GM12864 (cell line): Measurements from ENCODE around the gene USP22.

Experiments
- DNase-seq: peaks from one replicate; pipeline ENCODE4 v3.0.0-alpha.2; 2011; ENCODE audit warnings: low read depth
- H3K4me3 ChIP-seq: 2 replicates; pipeline ENCODE4 v1.5.1; 2011; ENCODE audit warnings: mild to moderate bottlenecking, low read depth, low read length, control low read depth
- CTCF ChIP-seq: IDR thresholded peaks from 2 replicates; pipeline ENCODE4 v1.5.1; 2011; ENCODE audit warnings: low read depth, mild to moderate bottlenecking, moderate library complexity, low read length, control low read depth, inconsistent platforms; ENCODE audit errors: missing control alignments

USP22 gene

GRCh38 chr17:20991276-20992037 is 51.4 kb downstream of the USP22 start:
- no peak overlapping the region for H3K4me3 ChIP-seq
- DNase-seq: no peak
- no peak for TF ChIP-seq CTCF

- no peak overlapping the region for H3K4me3 ChIP-seq
- no peak for DNase-seq
- no peak for TF ChIP-seq CTCF
Observed at GRCh38 chr17:20989991-20990855, 52.6 kb downstream of the USP22 start.

GRCh38 chr17:20989481-20989880 is 53.3 kb downstream of the USP22 start:
- H3K4me3 ChIP-seq: no peak overlapping the region
- no peak for TF ChIP-seq CTCF
- DNase-seq: no peak

- H3K4me3 ChIP-seq: no peak overlapping the region
- TF ChIP-seq CTCF: no peak
- no peak for DNase-seq
Observed at GRCh38 chr17:20988896-20989295, 53.9 kb downstream of the USP22 start.

- TF ChIP-seq CTCF: no peak
- H3K4me3 ChIP-seq: no peak overlapping the region
- no peak for DNase-seq
Observed at GRCh38 chr17:20988001-20988636, 54.7 kb downstream of the USP22 start.

- H3K4me3 ChIP-seq: no peak overlapping the region
- no peak for DNase-seq
- no peak for TF ChIP-seq CTCF
Observed at GRCh38 chr17:20987511-20987910, 55.3 kb downstream of the USP22 start.
